WTC11 (cell line): Measurements from ENCODE around the gene MBP. TPM values are rescaled to one million over a fixed set of nuclear protein-coding genes. Genes with fewer than 3 reads are reported as not detected.
A peak's percentile ranks its signal among the peaks of the same experiment; 100 is the strongest.

ENCODE experiments used
- ATAC-seq: fragments of 200-7000 bp; cut with Tn5 transposase; 2 replicates; pipeline ENCODE4 v1.10.0; 2021; ENCODE audit warnings: mild to moderate bottlenecking, moderate library complexity
- CTCF ChIA-PET: fragments of 300-600 bp; sonication (Branson Sonifier 250); formaldehyde crosslinking; loops from one replicate; lab custom pipeline; 2021; ENCODE audit warnings: antibody characterized with exemption; lab: Charles Lee
- POLR2A ChIA-PET: fragments of 350-600 bp; sonication (Branson Sonifier 250); formaldehyde crosslinking; loops from one replicate; lab custom pipeline; 2021; ENCODE audit warnings: antibody characterized with exemption; lab: Charles Lee
- DNase-seq: peaks from one replicate; pipeline ENCODE4 v3.0.0; 2021; ENCODE audit warnings: low spot score
- H3K27ac Mint-ChIP-seq: 2 replicates; pipeline ENCODE4 v1.8.0; 2021; ENCODE audit warnings: mixed read lengths
- H3K27me3 Mint-ChIP-seq: 2 replicates; pipeline ENCODE4 v1.8.0; 2021; ENCODE audit warnings: low read depth, mild to moderate bottlenecking, moderate library complexity, mixed read lengths
- H3K36me3 Mint-ChIP-seq: 2 replicates; pipeline ENCODE4 v1.8.0; 2021; ENCODE audit warnings: mixed read lengths
- H3K4me1 Mint-ChIP-seq: 2 replicates; pipeline ENCODE4 v1.8.0; 2022; ENCODE audit warnings: mixed read lengths
- H3K4me3 Mint-ChIP-seq: 2 replicates; pipeline ENCODE4 v1.8.0; 2021; ENCODE audit warnings: mild to moderate bottlenecking, moderate library complexity, mixed read lengths
- H3K9me3 Mint-ChIP-seq: 2 replicates; pipeline ENCODE4 v1.8.0; 2021; ENCODE audit warnings: mixed read lengths
- ARID4B ChIP-seq: sonication (generic); formaldehyde crosslinking; IDR thresholded peaks from 2 replicates; pipeline ENCODE4 v1.8.0; 2023; ENCODE audit warnings: missing genetic modification reagents, mild to moderate bottlenecking, borderline replicate concordance
- ATF2 ChIP-seq: sonication (generic); formaldehyde crosslinking; IDR thresholded peaks from 2 replicates; pipeline ENCODE4 v1.8.1; 2022; ENCODE audit warnings: low read depth, missing genetic modification reagents, borderline replicate concordance
- IRF2 ChIP-seq: sonication (generic); formaldehyde crosslinking; IDR thresholded peaks from 2 replicates; pipeline ENCODE4 v1.8.0; 2022; ENCODE audit warnings: low read depth, missing genetic modification reagents, borderline replicate concordance
- JAZF1 ChIP-seq: fragments of 250-450 bp; sonication (Bioruptor Pico); IDR thresholded peaks from 2 replicates; pipeline ENCODE4 v1.9.0; 2021; ENCODE audit warnings: moderate library complexity, mild to moderate bottlenecking, inconsistent platforms
- JUN ChIP-seq: sonication (generic); formaldehyde crosslinking; IDR thresholded peaks from 2 replicates; pipeline ENCODE4 v1.8.0; 2023; ENCODE audit warnings: mild to moderate bottlenecking, missing genetic modification reagents
- NFE2L1 ChIP-seq: sonication (generic); formaldehyde crosslinking; IDR thresholded peaks from 2 replicates; pipeline ENCODE4 v1.8.1; 2023; ENCODE audit warnings: missing genetic modification reagents
- NR3C1 ChIP-seq: sonication (generic); formaldehyde crosslinking; conservative IDR thresholded peaks from 2 replicates; pipeline ENCODE4 v1.8.1; 2023; ENCODE audit warnings: low read depth, mild to moderate bottlenecking, missing genetic modification reagents
- RORB ChIP-seq: fragments of 250-450 bp; sonication (Bioruptor Pico); IDR thresholded peaks from 2 replicates; pipeline ENCODE4 v1.9.0; 2021; ENCODE audit warnings: mild to moderate bottlenecking
- SP1 ChIP-seq: sonication (generic); formaldehyde crosslinking; conservative IDR thresholded peaks from 2 replicates; pipeline ENCODE4 v1.8.1; 2022; ENCODE audit warnings: missing genetic modification reagents
- ZNF232 ChIP-seq: sonication (generic); formaldehyde crosslinking; IDR thresholded peaks from 2 replicates; pipeline ENCODE4 v1.8.0; 2022; ENCODE audit warnings: mild to moderate bottlenecking, missing genetic modification reagents
- ZNF263 ChIP-seq: sonication (generic); formaldehyde crosslinking; IDR thresholded peaks from 2 replicates; pipeline ENCODE4 v1.8.1; 2022; ENCODE audit warnings: low read depth, mild to moderate bottlenecking, moderate library complexity, missing genetic modification reagents
- ZNF425 ChIP-seq: fragments of 250-450 bp; sonication (Bioruptor Pico); conservative IDR thresholded peaks from 2 replicates; pipeline ENCODE4 v1.9.0; 2021; ENCODE audit warnings: mild to moderate bottlenecking
- ZNF671 ChIP-seq: fragments of 250-450 bp; sonication (Bioruptor Pico); IDR thresholded peaks from 2 replicates; pipeline ENCODE4 v1.8.0; 2021; ENCODE audit warnings: mild to moderate bottlenecking
- total RNA-seq: library from RNA; stranded (reverse); gene quantifications from 3 replicates; pipeline ENCODE4 v1.2.3, GENCODE V29; 2021

The MBP gene
- total RNA-seq, 1 experiment from 2014 or later = 19.6 TPM

GRCh38 chr18:76979111-76979751, 153.4 kb downstream of the MBP start (continued):
- no peak for TF ChIP-seq ZNF425

GRCh38 chr18:76978616-76979015, 154.0 kb downstream of the MBP start:
- DNase-seq = no peak
- ChIA-PET CTCF (interaction anchor here (0.9 kb wide), 1 partner anchor 11 kb away, joined by 3 read pairs; no protein-coding TSS in a partner anchor), POLR2A (no interaction called here)
- Mint-ChIP-seq H3K4me3 (no peak overlapping the region), H3K9me3 (no peaks in the 10 kb centered on the region), H3K27me3 (no peaks in the 10 kb centered on the region), H3K27ac (no peak overlapping the region)
- ATAC-seq = no peak
- no peak for TF ChIP-seq ZNF671
- TF ChIP-seq, all 79 proteins: peak for 0
- peaks cover 44% of the 10 kb centered on the region for H3K4me1 Mint-ChIP-seq
- no peaks in the 10 kb centered on the region for H3K36me3 Mint-ChIP-seq

GRCh38 chr18:76977684-76978232, 154.8 kb downstream of the MBP start:
- no peak overlapping the region for H3K4me3 Mint-ChIP-seq
- TF ChIP-seq SP1 (CRISPR knock-in tag) (no peak), IRF2 (CRISPR knock-in tag) (no peak), JUN (CRISPR knock-in tag) (no peak), RORB (no peak)
- H3K27ac Mint-ChIP-seq = no peak overlapping the region
- H3K4me1 Mint-ChIP-seq = peaks cover 44% of the 10 kb centered on the region
- no peaks in the 10 kb centered on the region for H3K27me3 Mint-ChIP-seq
- no peaks in the 10 kb centered on the region for H3K36me3 Mint-ChIP-seq
- ATAC-seq (no peak), DNase-seq (no peak)
- H3K9me3 Mint-ChIP-seq = no peaks in the 10 kb centered on the region
- POLR2A ChIA-PET = no interaction called here
- CTCF ChIA-PET = interaction anchor here (0.9 to 1.3 kb wide), 2 partner anchors 9 to 14 kb away, joined by 3 to 8 read pairs; no protein-coding TSS in a partner anchor

GRCh38 chr18:76977108-76977621, 155.4 kb downstream of the MBP start:
- Mint-ChIP-seq H3K36me3 (no peaks in the 10 kb centered on the region), H3K9me3 (no peaks in the 10 kb centered on the region), H3K27me3 (no peaks in the 10 kb centered on the region), H3K4me1 (peaks cover 42% of the 10 kb centered on the region), H3K4me3 (no peak overlapping the region), H3K27ac (no peak overlapping the region)
- no peak for DNase-seq
- no peak for ATAC-seq
- ChIA-PET POLR2A (no interaction called here), CTCF (interaction anchor here (0.9 to 1.3 kb wide), 2 partner anchors 9 to 15 kb away, joined by 3 to 8 read pairs; no protein-coding TSS in a partner anchor)
- no peak for TF ChIP-seq ATF2 (CRISPR knock-in tag)

- Mint-ChIP-seq H3K27me3 (no peaks in the 10 kb centered on the region), H3K9me3 (no peaks in the 10 kb centered on the region), H3K36me3 (no peaks in the 10 kb centered on the region; the same call in 1 of the 2 replicates), H3K4me3 (no peak overlapping the region), H3K4me1 (peaks cover 39% of the 10 kb centered on the region), H3K27ac (peak overlapping the region; percentile 19; the same call in 1 of the 2 replicates)
- DNase-seq (no peak), ATAC-seq (no peak)
- CTCF ChIA-PET = interaction anchor here (1.0 kb wide), 1 partner anchor 8 kb away, joined by 3 read pairs; no protein-coding TSS in a partner anchor
- TF ChIP-seq ZNF263 (CRISPR knock-in tag) (no peak), ZNF232 (CRISPR knock-in tag) (no peak), NR3C1 (CRISPR knock-in tag) (no peak), NFE2L1 (CRISPR knock-in tag) (no peak), ARID4B (CRISPR knock-in tag) (no peak), ZNF425 (no peak), JAZF1 (no peak)
- POLR2A ChIA-PET = no interaction called here
Observed at GRCh38 chr18:76975577-76976110, 156.9 kb downstream of the MBP start.
